Measurements from ENCODE around the gene FAM107B. TPM values are rescaled to one million over a fixed set of nuclear protein-coding genes. Genes with fewer than 3 reads are reported as not detected.

FAM107B gene
- total RNA-seq, 1 experiment from 2014 or later: 12.6 TPM

DNA sequence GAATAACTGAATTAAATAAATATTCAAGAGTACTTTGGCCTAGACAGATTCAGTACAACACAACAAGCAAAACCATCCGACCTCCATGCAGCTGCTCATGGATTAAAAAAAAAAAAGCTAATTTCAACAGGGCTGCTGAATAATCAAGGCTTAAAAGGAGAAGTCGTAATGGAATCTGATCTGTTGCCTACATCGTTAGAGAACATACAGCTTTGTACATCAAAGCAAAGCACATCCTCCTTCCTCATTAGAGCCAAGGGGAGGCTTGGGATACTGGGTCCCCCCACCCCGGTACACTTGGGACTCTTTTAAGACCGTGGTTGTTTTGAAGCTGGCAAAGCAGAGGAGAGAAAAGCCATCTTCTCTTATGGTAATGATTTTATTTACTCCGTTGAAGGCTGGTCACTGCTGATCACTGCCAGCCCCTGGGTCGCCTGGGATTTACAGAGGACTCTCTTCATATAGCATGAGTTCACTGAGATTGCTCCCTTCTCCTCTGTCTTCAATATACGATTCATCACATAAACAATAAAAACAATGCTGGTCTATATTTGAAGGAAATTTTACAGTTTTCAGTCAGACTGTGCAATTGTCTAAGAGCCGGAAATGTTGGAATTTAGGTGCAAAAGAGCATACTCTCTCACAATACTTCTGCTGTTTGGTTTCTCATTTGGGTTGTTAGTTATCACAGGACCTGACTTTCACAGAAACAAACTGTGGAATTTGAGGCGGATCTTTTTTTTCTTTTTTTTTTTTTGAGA is 148.8 kb downstream of the FAM107B start:
- peak; percentile 88 for DNase-seq (ENCODE audit: low read depth, low spot score)
- in situ Hi-C loops (cut with HindIII; ENCODE audit: low pct_unique_long_range_greater_than_20kb, low sequenced_read_pairs): no loop called here

DNA sequence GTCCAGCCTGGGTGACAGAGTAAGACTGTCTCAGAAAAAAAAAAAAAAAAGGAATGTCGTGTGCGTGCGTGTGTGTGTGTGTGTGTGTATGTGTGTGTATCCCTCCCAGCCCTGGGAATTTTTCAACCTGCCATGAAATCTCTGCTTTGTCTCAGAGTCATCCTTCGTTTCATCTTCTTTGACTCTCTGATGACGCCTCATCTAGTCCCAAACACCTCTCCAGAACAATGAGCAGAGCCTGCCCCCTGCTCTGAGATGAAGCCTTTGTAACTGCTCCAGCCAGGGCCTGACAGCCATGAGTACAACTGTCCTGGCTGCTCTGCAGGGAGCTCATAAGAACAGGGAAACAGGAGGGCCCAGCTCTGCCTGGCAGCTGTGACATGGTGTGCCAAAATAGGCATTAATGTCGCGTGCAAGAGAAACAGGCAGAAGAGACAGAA is 149.5 kb downstream of the FAM107B start:
- DNase-seq (ENCODE audit: low read depth, low spot score): no peak
- in situ Hi-C loops (cut with HindIII; ENCODE audit: low pct_unique_long_range_greater_than_20kb, low sequenced_read_pairs): no loop called here

DNA sequence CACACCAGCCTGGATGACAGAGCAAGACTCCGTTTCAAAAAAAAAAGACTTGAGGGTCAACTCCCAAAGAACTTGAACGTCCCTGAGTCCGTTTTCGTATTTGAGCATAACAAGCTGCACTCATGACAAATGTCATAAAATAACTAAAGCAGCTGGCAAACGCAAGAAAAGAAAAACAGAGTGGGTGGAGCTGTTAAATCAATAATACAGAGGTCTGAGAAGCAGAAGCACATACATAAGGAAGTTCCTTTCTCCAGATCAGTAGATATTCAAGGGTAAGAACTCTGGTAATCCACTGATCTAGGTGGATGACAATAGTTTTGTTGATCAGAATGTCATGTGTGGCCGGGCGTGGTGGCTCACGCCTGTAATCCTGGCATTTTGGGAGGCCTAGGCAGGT is 150.1 kb downstream of the FAM107B start:
- in situ Hi-C loops (cut with HindIII; ENCODE audit: low pct_unique_long_range_greater_than_20kb, low sequenced_read_pairs): no loop called here

DNA sequence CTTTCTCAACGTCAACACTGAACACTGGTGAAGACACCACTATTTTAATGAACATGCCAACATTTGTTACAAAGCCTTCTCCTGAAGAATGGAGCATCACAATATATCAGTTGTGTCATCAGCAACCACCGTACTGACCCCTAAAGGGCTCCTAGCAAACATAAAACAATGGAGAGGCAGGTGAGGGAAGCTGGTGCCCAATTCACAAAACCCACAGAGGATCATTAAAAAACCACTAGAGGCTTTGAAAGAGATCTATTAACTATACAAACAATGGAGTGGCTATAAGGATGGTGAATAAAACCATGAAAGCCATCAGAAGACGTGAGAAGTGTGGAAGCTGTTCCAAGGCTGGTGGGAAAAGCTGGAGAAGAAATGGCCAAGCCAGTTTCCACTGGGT is 150.8 kb downstream of the FAM107B start:
- no peak for DNase-seq (ENCODE audit: low read depth, low spot score)
- in situ Hi-C loops (cut with HindIII; ENCODE audit: low pct_unique_long_range_greater_than_20kb, low sequenced_read_pairs): no loop called here

More for the DNA sequence above, 150.1 kb downstream of the FAM107B start:
- no peak for DNase-seq (ENCODE audit: low read depth, low spot score)

DNA sequence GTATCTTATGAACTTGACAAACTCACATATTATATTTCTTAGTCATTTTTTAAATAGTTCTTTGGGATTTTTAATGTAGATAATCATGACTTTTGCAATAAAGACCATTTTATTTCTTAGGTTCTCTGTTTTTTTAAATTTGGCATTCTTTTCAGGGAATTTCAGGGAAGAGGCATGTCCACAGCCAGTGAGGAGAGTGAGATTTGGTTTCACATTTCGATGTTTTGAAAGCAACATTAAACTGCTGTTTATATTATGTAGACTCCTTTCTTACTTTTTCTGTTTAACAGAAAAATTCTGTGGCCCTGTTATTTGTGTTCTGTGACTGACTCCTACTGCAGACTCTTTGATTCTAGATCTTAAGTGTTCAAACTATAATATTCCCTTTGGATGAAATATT is 153.7 kb downstream of the FAM107B start:
- DNase-seq (ENCODE audit: low read depth, low spot score): no peak
- in situ Hi-C loops (cut with HindIII; ENCODE audit: low pct_unique_long_range_greater_than_20kb, low sequenced_read_pairs): no loop called here

DNA sequence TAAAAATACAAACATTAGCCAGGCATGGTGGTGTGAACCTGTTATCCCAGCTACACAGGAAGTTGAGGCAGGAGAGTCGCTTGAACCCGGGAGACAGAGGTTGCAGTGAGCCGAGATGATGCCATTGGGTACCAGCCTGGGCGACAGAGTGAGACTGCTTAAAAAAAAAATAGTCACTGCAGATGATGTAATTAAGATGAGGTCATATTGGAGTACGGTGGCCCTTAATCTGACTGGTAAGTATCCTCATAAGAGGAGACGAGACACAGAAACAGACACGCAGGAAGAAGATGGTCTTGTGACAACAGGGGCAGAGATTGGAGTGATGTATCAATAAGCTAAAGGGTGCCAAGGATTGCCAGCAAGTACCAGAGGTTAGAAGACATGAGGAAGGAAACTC is 156.0 kb downstream of the FAM107B start:
- in situ Hi-C loops (cut with HindIII; ENCODE audit: low pct_unique_long_range_greater_than_20kb, low sequenced_read_pairs): no loop called here
- no peak for DNase-seq (ENCODE audit: low read depth, low spot score)

DNA sequence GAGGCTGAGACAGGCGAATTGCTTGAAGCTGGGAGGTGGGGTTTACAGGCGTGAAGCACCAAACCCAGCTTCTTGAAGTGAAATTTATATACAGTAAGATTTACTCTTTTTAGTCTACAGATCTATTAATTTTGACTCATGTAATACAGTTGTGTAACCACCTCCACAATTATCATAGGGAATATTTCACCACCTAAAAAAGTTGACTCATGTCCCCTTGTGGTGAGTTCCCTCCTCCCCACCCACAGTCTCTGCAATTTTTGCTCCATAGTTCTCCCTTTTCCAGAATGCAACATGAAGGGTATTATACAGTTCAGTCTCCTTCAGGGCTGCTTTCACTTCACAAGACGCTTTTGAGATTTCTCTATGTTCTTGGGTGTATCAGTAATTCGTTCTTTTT is 156.8 kb downstream of the FAM107B start:
- no peak for DNase-seq (ENCODE audit: low read depth, low spot score)
- in situ Hi-C loops (cut with HindIII; ENCODE audit: low pct_unique_long_range_greater_than_20kb, low sequenced_read_pairs): no loop called here

DNA sequence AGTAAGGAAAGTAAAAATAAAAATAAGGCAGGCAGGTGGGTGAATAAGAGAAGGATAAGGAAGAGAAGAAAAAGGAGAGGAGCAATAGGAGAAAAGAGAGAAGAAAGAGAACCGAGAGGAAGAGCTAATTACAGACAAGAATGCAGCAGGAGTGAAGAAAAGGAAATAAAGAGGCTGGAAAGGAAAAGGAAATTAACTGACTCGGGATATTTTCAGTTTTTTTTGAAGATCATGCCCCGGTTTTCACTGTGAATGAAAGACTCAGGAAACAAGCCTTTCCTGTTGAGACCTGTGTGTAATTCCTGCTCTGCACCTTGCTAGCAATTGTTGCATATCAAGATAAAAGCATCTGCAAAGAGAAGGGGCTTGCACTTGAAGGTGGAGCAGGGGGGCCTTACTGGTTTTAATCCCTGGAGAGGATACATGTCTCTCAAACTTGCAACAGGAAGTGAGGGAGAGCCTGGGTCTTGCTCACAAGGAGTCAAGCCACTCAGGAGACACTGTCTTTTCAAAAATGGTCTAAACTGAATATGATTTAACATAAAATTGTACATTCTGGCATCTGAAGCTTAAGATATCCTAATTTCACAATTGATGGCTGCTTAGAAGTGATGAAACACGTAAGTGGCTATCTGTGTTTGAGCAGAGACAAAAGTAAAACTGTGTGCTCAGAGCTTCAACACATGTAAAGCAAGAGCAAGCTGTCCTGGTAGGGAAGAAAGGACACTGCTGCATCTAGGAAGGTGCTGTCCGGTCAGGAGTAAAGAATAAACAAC is 157.6 kb downstream of the FAM107B start:
- in situ Hi-C loops (cut with HindIII; ENCODE audit: low pct_unique_long_range_greater_than_20kb, low sequenced_read_pairs): no loop called here
- no peak for DNase-seq (ENCODE audit: low read depth, low spot score)

DNA sequence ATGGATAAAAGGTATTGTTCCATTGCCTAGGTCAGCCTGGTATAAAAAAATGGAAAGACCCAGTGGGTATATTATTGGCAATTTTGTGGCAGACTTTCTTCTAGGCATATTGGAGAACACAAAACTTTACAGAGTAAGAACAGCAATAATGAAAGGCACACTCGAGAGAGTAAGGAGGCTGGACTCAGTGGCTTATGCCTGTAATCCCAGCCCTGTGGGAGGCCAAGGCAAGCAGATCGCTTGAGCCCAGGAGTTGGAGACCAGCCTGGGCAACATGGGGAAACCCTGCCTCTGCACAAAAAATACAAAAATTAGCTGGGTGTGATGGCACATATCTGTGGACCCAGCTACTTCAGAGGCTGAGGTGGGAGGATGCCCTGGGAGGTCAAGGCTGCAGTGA is 158.2 kb downstream of the FAM107B start:
- DNase-seq (ENCODE audit: low read depth, low spot score): no peak
- in situ Hi-C loops (cut with HindIII; ENCODE audit: low pct_unique_long_range_greater_than_20kb, low sequenced_read_pairs): no loop called here

DNA sequence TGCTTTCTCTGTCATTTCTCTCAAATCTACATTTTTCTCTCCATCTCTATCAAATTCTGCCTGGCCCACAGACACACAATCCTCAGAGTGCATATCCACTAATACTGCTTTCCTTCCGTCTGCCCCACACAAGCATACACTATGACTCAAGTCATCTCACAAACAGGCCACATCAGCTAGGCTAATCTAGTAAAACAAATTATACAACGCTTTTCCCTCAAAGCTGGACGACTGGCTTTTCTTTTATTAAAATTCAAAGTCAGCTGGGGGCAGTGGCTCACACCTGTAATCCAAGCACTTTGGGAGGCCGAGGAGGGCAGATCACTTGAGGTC is 161.1 kb downstream of the FAM107B start:
- no peak for DNase-seq (ENCODE audit: low read depth, low spot score)
- in situ Hi-C loops (cut with HindIII; ENCODE audit: low pct_unique_long_range_greater_than_20kb, low sequenced_read_pairs): no loop called here

DNA sequence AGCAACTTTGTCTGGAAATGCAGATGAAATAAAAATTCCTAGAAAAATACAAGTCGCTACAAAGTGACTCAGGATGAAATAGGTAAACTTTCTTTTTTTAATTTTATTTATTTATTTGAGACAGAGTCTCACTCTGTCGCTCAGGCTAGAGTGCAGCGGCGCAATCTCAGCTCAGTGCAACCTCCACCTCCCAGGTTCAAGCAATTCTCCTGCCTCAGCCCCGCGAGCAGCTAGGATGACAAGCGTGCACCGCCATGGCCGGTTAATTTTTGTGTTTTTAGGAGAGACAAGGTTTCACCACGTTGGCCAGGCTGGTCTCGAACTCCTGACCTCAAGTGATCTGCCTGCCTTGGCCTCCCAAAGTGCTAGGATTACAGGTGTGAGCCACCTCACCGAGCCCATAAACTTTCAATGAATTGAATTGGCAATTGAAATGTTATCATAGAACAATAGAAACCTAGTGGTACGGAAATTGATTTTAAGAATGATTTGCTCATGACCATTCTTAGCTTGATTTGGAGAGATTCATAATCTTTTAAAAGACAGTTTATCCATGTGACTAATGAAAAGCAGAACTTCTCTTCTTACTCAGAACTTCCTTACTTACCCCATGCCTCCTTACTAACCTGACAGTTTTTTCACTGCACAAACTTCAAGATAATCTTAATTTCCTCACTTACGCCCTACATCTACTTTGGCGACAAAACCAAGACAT is 161.7 kb downstream of the FAM107B start:
- DNase-seq (ENCODE audit: low read depth, low spot score): no peak
- in situ Hi-C loops (cut with HindIII; ENCODE audit: low pct_unique_long_range_greater_than_20kb, low sequenced_read_pairs): no loop called here

DNA sequence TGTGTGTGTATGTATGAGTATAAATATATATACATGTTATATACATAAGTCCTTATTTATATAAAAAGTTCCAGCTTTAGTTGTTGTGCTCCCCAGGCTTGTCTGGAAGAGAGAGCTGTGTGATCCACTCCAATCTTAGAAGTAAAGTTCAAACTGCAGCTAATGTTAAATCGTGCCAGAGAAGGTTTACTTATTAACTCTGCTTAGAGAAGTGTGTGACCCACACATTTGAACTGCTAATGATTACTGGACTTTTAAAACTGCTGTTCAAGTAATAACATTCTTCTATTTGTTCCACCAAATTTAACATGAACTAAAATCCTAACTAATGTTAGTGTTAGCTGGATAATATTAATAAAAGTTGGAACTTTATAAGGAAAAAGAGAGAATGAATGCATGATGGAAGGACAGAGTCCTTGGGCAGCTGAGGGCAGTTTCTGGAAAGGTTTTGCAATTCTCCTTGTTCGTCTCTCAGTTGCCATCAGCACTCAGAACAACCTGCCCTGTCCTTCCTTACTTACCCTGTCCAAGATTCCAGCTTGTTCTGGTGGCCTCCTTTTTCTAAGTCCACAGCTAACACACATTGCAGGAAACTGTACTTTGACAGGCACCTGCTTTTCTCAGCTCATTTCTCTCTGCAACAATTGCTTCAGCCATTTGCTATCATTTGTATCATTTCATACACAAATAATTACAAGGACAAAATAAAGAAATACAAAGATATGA is 162.6 kb downstream of the FAM107B start:
- in situ Hi-C loops (cut with HindIII; ENCODE audit: low pct_unique_long_range_greater_than_20kb, low sequenced_read_pairs): no loop called here
- no peak for DNase-seq (ENCODE audit: low read depth, low spot score)

DNA sequence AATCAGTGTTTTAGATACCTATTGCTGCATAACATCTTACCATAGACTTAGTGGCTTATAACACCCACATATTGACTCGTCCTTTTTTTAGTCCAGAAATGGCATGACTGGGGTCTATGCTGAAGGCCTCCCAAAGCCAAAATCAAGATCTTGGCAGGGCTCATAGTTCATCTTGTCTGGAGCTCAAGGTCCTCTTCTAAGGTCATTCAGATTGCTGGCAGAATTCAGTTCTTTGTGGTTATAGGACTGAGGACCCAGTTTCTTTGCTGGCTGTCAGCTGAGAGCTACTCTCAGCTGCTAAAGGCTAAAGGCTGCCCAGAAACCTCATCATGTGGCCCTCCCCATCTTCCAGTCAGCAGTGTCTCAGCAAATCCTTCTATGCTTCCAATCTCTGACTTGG is 165.5 kb downstream of the FAM107B start:
- in situ Hi-C loops (cut with HindIII; ENCODE audit: low pct_unique_long_range_greater_than_20kb, low sequenced_read_pairs): no loop called here
- no peak for DNase-seq (ENCODE audit: low read depth, low spot score)

DNA sequence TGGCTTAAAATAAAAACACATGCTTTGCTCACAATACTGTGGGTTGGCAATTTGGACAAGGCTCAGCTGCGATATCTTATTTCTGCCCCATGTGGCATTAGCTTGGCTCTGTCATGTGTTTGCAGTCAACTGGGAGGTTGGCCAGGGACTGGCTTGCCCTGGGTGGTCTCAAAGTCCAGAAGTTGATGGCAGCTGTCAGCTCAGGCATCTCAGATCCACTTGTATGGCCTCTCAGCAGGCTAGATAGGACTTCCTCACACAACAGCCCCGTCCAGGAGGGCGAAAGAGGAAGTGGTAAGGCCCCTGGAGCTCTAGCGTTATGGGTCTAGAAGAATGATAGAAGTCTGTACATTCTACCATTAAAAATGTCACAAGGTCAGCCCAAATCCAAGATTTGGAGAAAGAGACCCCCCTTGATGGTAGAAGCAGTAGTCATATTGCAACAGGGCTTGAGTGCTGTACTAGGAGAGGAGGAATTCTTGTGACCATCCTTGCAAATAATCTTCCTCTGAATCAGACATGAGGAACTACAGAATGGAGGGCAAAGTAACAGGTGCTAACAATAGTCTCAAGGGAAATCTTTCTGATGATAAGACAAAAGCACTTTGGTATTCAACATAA is 166.2 kb downstream of the FAM107B start:
- in situ Hi-C loops (cut with HindIII; ENCODE audit: low pct_unique_long_range_greater_than_20kb, low sequenced_read_pairs): no loop called here
- no peak for DNase-seq (ENCODE audit: low read depth, low spot score)

DNA sequence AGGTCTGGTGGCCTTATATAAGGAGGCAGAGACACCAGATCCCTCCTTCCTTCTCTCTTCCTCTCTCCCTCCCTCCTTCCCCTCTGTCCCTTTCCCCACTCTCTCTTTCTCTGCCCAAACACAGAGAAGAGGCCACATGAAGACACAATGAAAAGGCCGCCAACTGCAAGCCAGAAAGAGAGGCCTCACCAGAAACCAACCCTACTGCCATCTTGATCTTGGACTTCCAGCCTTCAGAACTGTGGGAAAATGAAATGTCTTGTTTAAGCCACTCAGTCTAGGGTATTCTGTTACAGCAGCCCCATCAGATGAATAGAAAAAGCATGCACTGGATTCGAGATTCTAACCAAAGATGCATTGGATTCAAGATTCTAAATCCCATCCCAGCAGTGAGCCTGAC is 168.1 kb downstream of the FAM107B start:
- no peak for DNase-seq (ENCODE audit: low read depth, low spot score)
- in situ Hi-C loops (cut with HindIII; ENCODE audit: low pct_unique_long_range_greater_than_20kb, low sequenced_read_pairs): no loop called here

DNA sequence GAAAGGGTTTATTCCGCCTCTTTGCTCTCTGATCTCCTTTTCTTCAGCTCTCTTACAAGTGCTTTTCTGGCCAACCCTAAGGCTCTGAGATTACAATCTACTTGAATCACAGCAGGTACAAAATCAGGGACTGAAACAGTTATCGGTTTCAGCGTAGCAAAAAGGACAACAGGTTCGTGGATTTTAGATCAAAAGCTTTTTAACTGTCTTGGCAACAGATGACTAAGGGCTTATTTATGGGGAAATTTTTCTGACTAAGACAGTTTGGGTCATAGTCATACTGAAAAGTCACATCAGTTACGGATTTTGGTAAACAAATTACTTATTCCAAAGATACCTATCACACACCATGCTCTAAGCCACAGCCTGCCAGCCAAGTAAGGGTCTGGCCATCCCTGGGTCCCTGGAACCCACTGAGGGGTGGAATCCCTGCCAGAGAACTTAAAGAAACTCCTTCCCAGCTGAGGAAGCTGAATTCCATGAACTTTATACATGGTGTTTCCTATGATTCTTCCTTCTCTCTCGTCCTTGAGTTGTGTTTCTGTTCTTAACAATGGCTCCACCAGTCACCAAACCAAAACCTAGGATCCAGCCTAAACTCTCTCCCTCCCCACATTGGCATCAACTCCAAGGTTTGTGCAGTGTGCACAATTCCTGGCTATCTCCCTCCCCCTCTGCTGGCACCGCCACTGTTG is 169.3 kb downstream of the FAM107B start:
- DNase-seq (ENCODE audit: low read depth, low spot score): no peak
- in situ Hi-C loops (cut with HindIII; ENCODE audit: low pct_unique_long_range_greater_than_20kb, low sequenced_read_pairs): no loop called here

All from SK-MEL-5 (cell line).